Ramos (cell line): Measurements from ENCODE around the gene DEFB131A.
"Not testable (repeated sequence)": the region's sequence is repeated elsewhere in the genome, so short reads cannot be mapped to it uniquely, and the experiment has no call there.

Experiments used
- in situ Hi-C: fragments of 300-500 bp; cut with MboI; formaldehyde crosslinking; loops from one replicate; pipeline ENCODE4 v1.14.3; 2022; ENCODE audit warnings: low sequenced_read_pairs; ENCODE audit not compliant: unreplicated experiment

The DEFB131A gene

DNA sequence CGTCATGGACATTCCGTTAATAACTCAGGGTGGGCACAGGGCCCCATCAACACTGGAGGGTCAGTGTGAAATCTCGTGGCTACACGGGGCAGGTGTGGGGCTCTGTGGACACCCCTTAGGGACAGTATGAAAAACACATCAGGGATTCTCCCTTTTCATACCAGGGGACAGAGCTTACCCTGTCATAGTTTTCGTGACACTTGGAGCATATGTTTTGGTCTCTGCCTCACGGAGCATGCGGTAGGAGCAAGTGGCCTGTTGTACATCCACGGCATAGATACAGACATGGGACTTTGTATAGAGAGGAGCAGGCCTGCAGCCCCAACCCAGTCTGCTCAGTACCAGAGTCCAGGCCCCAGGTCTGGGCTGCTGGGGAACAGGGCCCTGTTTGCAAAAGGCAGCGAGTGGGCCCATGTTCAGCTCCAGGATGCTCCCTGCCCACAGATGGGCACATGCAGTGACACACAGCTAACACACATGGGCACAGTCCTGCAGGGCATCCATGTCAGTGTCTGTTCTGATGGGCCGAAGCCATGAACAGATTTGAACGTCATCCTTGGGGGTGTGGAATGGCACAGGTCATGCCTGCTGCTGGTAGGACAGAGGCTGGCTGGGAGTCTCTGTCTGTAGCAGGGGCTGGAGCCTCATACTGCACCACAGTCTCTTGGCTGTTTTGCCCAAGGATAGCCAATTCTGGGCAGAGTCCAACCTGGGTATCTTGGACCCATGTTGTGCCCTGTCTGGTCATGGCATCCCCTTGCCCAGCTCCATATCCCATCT lies 50.2 kb downstream of the DEFB131A start:
- in situ Hi-C loops, result not testable (repeated sequence)

GRCh38 chr4:9495443-9495842 lies 51.2 kb downstream of the DEFB131A start:
- in situ Hi-C loops, result not testable (repeated sequence)

DNA sequence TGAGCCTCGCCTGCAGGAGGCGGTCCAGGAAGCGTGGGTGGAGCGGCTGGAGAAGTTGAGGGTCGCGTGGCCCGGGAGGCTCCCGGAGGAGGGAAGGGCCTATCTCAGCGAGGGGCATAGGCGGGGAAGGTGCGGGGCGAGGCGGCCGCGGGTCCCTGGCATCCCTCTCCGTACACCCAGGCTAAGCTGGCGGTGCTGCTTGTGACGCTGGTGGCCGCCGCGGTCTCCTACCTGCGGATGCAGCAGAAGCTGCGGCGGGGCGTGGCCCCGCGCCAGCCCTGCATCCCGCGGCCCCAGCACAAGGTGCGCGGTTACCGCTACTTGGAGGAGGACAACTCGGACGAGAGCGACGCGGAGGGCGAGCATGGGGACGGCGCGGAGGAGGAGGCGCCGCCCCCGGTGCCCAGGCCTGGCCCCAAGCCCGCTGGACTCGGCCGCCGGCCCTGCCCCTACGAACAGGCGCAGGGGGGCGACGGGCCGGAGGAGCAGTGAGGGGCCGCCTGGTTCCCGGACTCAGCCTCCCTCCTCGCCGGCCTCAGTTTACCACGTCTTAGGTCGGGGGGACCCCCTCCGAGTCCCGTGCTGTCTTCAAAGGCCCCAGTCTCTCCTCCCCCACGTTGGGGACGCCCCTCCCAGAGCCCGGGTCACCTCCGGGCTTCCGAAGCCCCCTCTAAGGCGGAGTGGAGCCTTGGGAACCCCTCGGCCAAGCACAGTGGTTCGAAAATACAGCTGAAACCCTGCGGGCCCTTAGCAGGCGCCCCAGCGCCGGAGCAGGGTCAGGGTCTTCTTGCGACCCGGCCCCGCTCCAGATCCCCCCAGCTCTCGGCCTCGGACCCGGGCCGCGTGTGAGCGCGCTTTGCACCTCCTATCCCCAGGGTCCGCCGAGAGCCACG lies 53.6 kb downstream of the DEFB131A start:
- in situ Hi-C loops, result not testable (repeated sequence)

DNA sequence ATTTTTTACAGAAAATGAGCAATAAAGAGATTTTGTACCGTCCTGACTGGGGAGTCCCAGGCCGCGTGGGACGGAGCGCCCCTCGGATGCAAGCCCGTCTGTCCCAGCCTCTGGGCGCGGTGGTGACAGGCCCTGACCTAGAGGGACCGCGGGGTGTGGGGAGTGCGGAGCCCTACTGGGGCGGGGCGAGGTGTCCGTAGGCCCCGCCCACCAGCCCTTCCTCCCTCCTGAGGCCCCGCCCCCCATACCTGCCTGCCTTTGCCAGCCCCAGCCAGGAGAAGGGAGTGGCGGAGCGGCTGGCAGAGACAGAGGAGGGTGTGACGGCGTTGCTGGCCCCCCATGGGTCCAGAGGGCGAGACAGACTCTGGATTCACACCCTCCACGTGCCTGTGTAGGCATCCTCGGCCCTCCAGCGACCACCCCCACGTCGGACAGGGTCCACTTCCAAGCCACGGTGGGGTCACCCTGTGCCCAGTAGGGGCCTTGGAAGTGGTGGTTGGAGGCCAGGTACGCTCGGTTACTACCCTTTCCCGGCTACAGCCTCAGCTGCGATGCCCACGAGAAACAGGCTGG lies 54.3 kb downstream of the DEFB131A start:
- in situ Hi-C loops, result not testable (repeated sequence)

DNA sequence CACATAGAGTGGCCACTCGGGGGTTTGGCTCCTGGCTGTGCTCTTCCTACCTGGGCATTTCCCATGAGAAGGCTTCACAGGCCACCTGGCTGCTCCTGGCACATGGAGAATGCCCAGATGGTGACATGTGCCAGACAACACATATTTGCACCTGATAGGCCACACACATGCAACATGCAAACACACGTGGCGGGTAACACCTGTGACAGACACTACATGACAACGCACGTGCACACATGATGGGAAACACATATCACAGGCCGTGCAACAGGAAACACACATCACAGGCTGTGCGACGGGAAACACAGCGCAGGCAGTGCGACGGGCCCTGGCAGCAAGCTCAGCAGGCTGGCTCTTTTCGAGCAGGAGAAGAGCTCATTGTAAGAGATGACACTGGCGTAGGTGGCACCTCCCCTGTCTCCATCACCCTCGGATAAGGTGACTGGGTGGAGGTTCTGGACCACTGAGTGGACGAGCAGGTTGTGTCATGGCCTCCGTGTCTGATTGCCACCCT lies 55.8 kb downstream of the DEFB131A start:
- in situ Hi-C loops, result not testable (repeated sequence)
